OCI-LY1 (cell line): Measurements from ENCODE around the gene FAM114A1.

Experiments
- EZH2 ChIP-seq: fragments of 200-600 bp; sonication (generic), shearing (Covaris generic); IDR thresholded peaks from 2 replicates; pipeline ENCODE4 v1.8.0; 2017; ENCODE audit warnings: borderline replicate concordance, mixed run types, mild to moderate bottlenecking, antibody characterized with exemption, low read length, moderate library complexity, mixed read lengths
- TF ChIP-seq, protein P1 (sequence below): fragments of 200-600 bp; sonication (generic), shearing (Covaris generic); IDR thresholded peaks from 2 replicates; pipeline ENCODE4 v1.5.1; 2017; ENCODE audit warnings: mild to moderate bottlenecking, antibody characterized with exemption, low read length, moderate library complexity, mixed read lengths

DNA sequence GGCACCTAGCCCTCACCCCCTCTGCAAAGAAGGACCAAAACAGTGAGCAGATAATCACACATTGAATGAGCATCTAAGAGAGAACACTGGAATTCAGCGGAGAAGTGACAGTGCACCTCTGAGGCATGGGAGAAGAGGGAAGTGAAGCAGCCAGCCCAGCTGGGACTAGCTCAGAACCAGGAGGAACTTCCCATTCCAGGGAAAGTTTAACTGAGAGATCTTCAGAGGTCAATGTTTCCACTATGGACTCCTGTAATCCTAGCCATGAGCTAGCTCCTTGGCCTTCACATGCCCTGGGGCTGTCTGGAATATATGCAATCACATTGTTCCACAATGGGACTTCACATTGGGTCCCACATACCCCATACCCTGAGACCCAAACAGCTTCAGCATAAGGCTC is 35.4 kb upstream of the FAM114A1 start:
- TF ChIP-seq EZH2, result no peak
- TF ChIP-seq, protein P1, sequence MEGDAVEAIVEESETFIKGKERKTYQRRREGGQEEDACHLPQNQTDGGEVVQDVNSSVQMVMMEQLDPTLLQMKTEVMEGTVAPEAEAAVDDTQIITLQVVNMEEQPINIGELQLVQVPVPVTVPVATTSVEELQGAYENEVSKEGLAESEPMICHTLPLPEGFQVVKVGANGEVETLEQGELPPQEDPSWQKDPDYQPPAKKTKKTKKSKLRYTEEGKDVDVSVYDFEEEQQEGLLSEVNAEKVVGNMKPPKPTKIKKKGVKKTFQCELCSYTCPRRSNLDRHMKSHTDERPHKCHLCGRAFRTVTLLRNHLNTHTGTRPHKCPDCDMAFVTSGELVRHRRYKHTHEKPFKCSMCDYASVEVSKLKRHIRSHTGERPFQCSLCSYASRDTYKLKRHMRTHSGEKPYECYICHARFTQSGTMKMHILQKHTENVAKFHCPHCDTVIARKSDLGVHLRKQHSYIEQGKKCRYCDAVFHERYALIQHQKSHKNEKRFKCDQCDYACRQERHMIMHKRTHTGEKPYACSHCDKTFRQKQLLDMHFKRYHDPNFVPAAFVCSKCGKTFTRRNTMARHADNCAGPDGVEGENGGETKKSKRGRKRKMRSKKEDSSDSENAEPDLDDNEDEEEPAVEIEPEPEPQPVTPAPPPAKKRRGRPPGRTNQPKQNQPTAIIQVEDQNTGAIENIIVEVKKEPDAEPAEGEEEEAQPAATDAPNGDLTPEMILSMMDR, result no peak
